Glomerular visceral epithelial cell (primary cell): ENCODE results near the gene SMAD5.
A peak's percentile ranks its signal among the peaks of the same experiment; 100 is the strongest.

Source experiments
- DNase-seq: peaks from one replicate; pipeline ENCODE4 v3.0.0-alpha.2; 2016; ENCODE audit errors: extremely low spot score

The SMAD5 gene

GRCh38 chr5:136115183-136115865, 17.3 kb upstream of the SMAD5 start:
- no peak for DNase-seq

GRCh38 chr5:136120529-136120928, 12.1 kb upstream of the SMAD5 start:
- no peak for DNase-seq

- peak; percentile 17 for DNase-seq
These were observed 9.3 kb upstream of the SMAD5 start for GRCh38 chr5:136123236-136123768.

- no peak for DNase-seq
These were observed 5.1 kb upstream of the SMAD5 start for GRCh38 chr5:136127560-136127959.

GRCh38 chr5:136128481-136128880, 4.2 kb upstream of the SMAD5 start:
- no peak for DNase-seq

- no peak for DNase-seq
These were observed 3.2 kb upstream of the SMAD5 start for GRCh38 chr5:136129445-136129844.

GRCh38 chr5:136130581-136130980, 2.1 kb upstream of the SMAD5 start:
- DNase-seq, result no peak

GRCh38 chr5:136132087-136132486, 558 bp upstream of the SMAD5 start:
- DNase-seq, result peak; percentile 23

- DNase-seq, result peak; percentile 60
These were observed 727 bp downstream of the SMAD5 start for GRCh38 chr5:136133222-136133921.

- no peak for DNase-seq
These were observed 1.3 kb downstream of the SMAD5 start for GRCh38 chr5:136133922-136134379.

- DNase-seq, result no peak
These were observed 2.0 kb downstream of the SMAD5 start for GRCh38 chr5:136134653-136135052.

- no peak for DNase-seq
These were observed 2.9 kb downstream of the SMAD5 start for GRCh38 chr5:136135536-136135935.

- DNase-seq, result no peak
These were observed 5.0 kb downstream of the SMAD5 start for GRCh38 chr5:136137497-136138220.

GRCh38 chr5:136141561-136141960, 8.9 kb downstream of the SMAD5 start:
- DNase-seq, result no peak

- DNase-seq, result no peak
These were observed 10.7 kb downstream of the SMAD5 start for GRCh38 chr5:136143312-136143711.

- DNase-seq, result no peak
These were observed 11.1 kb downstream of the SMAD5 start for GRCh38 chr5:136143763-136144162.

GRCh38 chr5:136145030-136145429, 12.4 kb downstream of the SMAD5 start:
- DNase-seq, result no peak

- DNase-seq, result no peak
These were observed 13.6 kb downstream of the SMAD5 start for GRCh38 chr5:136146201-136146600.

- no peak for DNase-seq
These were observed 15.0 kb downstream of the SMAD5 start for GRCh38 chr5:136147632-136148031.

- DNase-seq, result no peak
These were observed 17.2 kb downstream of the SMAD5 start for GRCh38 chr5:136149891-136150290.

GRCh38 chr5:136153581-136154236, 21.1 kb downstream of the SMAD5 start:
- no peak for DNase-seq

GRCh38 chr5:136155078-136155477, 22.4 kb downstream of the SMAD5 start:
- no peak for DNase-seq
